OCI-LY1 (cell line): ENCODE data around the gene SLC5A11.

Experiments
- H2AFZ ChIP-seq: fragments of 200-600 bp; sonication (generic), shearing (Covaris generic); 2 replicates; pipeline ENCODE4 v1.6.0; 2014; ENCODE audit warnings: antibody characterized with exemption, mild to moderate bottlenecking, low read length
- H3F3A ChIP-seq: fragments of 200-600 bp; sonication (generic), shearing (Covaris generic); 2 replicates; pipeline ENCODE4 v1.6.0; 2014; ENCODE audit warnings: mild to moderate bottlenecking, antibody characterized with exemption, low read length, moderate library complexity; ENCODE audit not compliant: insufficient read depth
- H3K27ac ChIP-seq: fragments of 200-600 bp; sonication (generic); 2 replicates; pipeline ENCODE4 v1.5.1; 2014; ENCODE audit warnings: low read length, mixed run types, mild to moderate bottlenecking, low read depth; ENCODE audit not compliant: poor library complexity, severe bottlenecking
- H3K27me3 ChIP-seq: fragments of 200-600 bp; sonication (generic); 2 replicates; pipeline ENCODE4 v1.6.0; 2014; ENCODE audit warnings: antibody characterized with exemption, mild to moderate bottlenecking, low read length, moderate library complexity; ENCODE audit not compliant: insufficient read depth
- H3K36me3 ChIP-seq: fragments of 200-600 bp; sonication (generic); 2 replicates; pipeline ENCODE4 v1.6.1; 2014; ENCODE audit warnings: mild to moderate bottlenecking, antibody characterized with exemption, low read length, moderate library complexity, mixed read lengths; ENCODE audit not compliant: insufficient read depth
- H3K4me1 ChIP-seq: fragments of 200-600 bp; sonication (generic); 2 replicates; pipeline ENCODE4 v1.5.1; 2014; ENCODE audit warnings: mild to moderate bottlenecking, low read length, moderate library complexity; ENCODE audit not compliant: insufficient read depth, severe bottlenecking
- H3K4me2 ChIP-seq: fragments of 200-600 bp; sonication (generic), shearing (Covaris generic); 2 replicates; pipeline ENCODE4 v1.6.1; 2014; ENCODE audit warnings: low read length
- H3K4me3 ChIP-seq: fragments of 200-600 bp; sonication (generic); 2 replicates; pipeline ENCODE4 v1.5.1; 2014; ENCODE audit warnings: low read length, low read depth, mild to moderate bottlenecking, mixed read lengths; ENCODE audit not compliant: poor library complexity, severe bottlenecking
- H3K79me2 ChIP-seq: fragments of 200-600 bp; shearing (Covaris generic); 2 replicates; pipeline ENCODE4 v1.6.1; 2016; ENCODE audit warnings: mixed run types, low read length, mixed read lengths; ENCODE audit not compliant: insufficient read depth
- H3K9ac ChIP-seq: fragments of 200-600 bp; sonication (generic), shearing (Covaris generic); 2 replicates; pipeline ENCODE4 v1.6.1; 2014; ENCODE audit warnings: mild to moderate bottlenecking, low read length, mixed read lengths
- H3K9me2 ChIP-seq: fragments of 200-600 bp; sonication (generic), shearing (Covaris generic); 2 replicates; pipeline ENCODE4 v1.6.1; 2014; ENCODE audit warnings: low read depth, mild to moderate bottlenecking, low read length, mixed read lengths
- H3K9me3 ChIP-seq: fragments of 200-600 bp; shearing (Covaris generic); 2 replicates; pipeline ENCODE4 v1.6.1; 2014; ENCODE audit warnings: low read length, mixed read lengths
- H4K20me1 ChIP-seq: fragments of 200-600 bp; sonication (generic), shearing (Covaris generic); 2 replicates; pipeline ENCODE4 v1.6.0; 2016; ENCODE audit warnings: mild to moderate bottlenecking, low read length; ENCODE audit not compliant: insufficient read depth
- EZH2 ChIP-seq: fragments of 200-600 bp; sonication (generic), shearing (Covaris generic); IDR thresholded peaks from 2 replicates; pipeline ENCODE4 v1.8.0; 2017; ENCODE audit warnings: borderline replicate concordance, mixed run types, mild to moderate bottlenecking, antibody characterized with exemption, low read length, moderate library complexity, mixed read lengths
- TF ChIP-seq, protein P1 (sequence below): fragments of 200-600 bp; sonication (generic), shearing (Covaris generic); IDR thresholded peaks from 2 replicates; pipeline ENCODE4 v1.5.1; 2017; ENCODE audit warnings: mild to moderate bottlenecking, antibody characterized with exemption, low read length, moderate library complexity, mixed read lengths

The SLC5A11 gene

GRCh38 chr16:24917236-24917635 is 71.5 kb downstream of the SLC5A11 start:
- Histone ChIP-seq H3F3A (no peaks in the 10 kb centered on the region), H3K9ac (no peak overlapping the region), H3K4me2 (no peak overlapping the region), H3K79me2 (no peaks in the 10 kb centered on the region), H3K27me3 (no peaks in the 10 kb centered on the region), H3K9me2 (no peaks in the 10 kb centered on the region), H3K9me3 (no peaks in the 10 kb centered on the region), H3K27ac (no peak overlapping the region), H3K4me1 (no peaks in the 10 kb centered on the region), H3K4me3 (no peak overlapping the region), H3K36me3 (peaks cover 26% of the 10 kb centered on the region), H2AFZ (no peak overlapping the region), H4K20me1 (no peaks in the 10 kb centered on the region)
- TF ChIP-seq, protein P1, sequence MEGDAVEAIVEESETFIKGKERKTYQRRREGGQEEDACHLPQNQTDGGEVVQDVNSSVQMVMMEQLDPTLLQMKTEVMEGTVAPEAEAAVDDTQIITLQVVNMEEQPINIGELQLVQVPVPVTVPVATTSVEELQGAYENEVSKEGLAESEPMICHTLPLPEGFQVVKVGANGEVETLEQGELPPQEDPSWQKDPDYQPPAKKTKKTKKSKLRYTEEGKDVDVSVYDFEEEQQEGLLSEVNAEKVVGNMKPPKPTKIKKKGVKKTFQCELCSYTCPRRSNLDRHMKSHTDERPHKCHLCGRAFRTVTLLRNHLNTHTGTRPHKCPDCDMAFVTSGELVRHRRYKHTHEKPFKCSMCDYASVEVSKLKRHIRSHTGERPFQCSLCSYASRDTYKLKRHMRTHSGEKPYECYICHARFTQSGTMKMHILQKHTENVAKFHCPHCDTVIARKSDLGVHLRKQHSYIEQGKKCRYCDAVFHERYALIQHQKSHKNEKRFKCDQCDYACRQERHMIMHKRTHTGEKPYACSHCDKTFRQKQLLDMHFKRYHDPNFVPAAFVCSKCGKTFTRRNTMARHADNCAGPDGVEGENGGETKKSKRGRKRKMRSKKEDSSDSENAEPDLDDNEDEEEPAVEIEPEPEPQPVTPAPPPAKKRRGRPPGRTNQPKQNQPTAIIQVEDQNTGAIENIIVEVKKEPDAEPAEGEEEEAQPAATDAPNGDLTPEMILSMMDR, result no peak
- no peak for TF ChIP-seq EZH2

GRCh38 chr16:24917891-24918290 is 72.1 kb downstream of the SLC5A11 start:
- H3F3A ChIP-seq, result no peaks in the 10 kb centered on the region
- no peak overlapping the region for H3K27ac ChIP-seq
- no peaks in the 10 kb centered on the region for H3K27me3 ChIP-seq
- H3K4me2 ChIP-seq, result no peak overlapping the region
- no peaks in the 10 kb centered on the region for H3K4me1 ChIP-seq
- no peak overlapping the region for H2AFZ ChIP-seq
- no peak overlapping the region for H3K9ac ChIP-seq
- no peaks in the 10 kb centered on the region for H4K20me1 ChIP-seq
- H3K79me2 ChIP-seq, result no peaks in the 10 kb centered on the region
- TF ChIP-seq, protein P1, result no peak
- no peak for TF ChIP-seq EZH2
- H3K9me3 ChIP-seq, result no peaks in the 10 kb centered on the region
- H3K36me3 ChIP-seq, result peaks cover 26% of the 10 kb centered on the region
- H3K4me3 ChIP-seq, result no peak overlapping the region
- no peaks in the 10 kb centered on the region for H3K9me2 ChIP-seq

DNA sequence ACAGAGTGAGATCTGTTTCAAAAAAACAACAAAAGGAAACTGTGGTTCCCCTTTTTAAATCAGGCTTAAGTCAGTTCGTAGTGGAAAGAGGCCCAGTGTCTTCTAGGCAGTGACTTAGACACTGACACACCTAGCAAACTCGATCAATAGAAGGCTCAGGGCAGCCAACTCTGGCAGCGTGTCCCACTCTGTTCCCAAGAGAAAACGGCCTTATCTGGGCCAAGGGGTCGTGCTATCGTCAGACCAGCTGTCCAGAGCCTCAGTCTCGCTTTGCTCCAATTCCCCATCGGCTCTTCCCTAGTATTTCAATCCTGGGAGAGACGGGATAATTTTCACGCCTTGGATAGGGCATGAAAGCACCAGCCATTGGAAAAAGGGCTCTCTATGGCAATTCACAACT is 72.9 kb downstream of the SLC5A11 start:
- TF ChIP-seq, protein P1, result no peak
- TF ChIP-seq EZH2, result no peak
- no peak overlapping the region for H3K9ac ChIP-seq
- no peak overlapping the region for H3K4me3 ChIP-seq
- no peaks in the 10 kb centered on the region for H4K20me1 ChIP-seq
- no peaks in the 10 kb centered on the region for H3K9me2 ChIP-seq
- no peak overlapping the region for H3K4me2 ChIP-seq
- no peak overlapping the region for H2AFZ ChIP-seq
- H3K36me3 ChIP-seq, result peaks cover 26% of the 10 kb centered on the region
- H3K4me1 ChIP-seq, result no peaks in the 10 kb centered on the region
- H3F3A ChIP-seq, result no peaks in the 10 kb centered on the region
- H3K27ac ChIP-seq, result no peak overlapping the region
- no peaks in the 10 kb centered on the region for H3K9me3 ChIP-seq
- H3K79me2 ChIP-seq, result no peaks in the 10 kb centered on the region
- no peaks in the 10 kb centered on the region for H3K27me3 ChIP-seq
